ENCODE results near the gene VSNL1.

DNA sequence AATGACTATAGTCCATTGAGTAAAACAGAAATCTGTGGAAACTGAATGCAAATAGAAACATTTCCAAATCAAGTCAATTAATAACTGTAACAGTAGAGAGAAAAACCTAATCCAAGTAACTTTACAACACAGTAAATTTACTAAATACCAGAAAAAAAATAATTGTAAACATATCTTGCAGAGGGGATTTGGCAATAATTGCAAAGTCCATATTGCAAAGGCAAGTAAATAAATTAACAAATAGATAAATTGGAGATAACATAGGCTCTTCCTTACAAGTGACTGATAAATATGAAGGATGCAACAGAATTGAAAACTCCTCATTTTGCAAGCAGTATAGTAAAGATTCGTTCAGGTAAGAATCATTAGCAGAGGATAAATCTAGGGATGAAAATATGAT lies 148.1 kb downstream of the VSNL1 start:
- TF ChIP-seq, protein P1, sequence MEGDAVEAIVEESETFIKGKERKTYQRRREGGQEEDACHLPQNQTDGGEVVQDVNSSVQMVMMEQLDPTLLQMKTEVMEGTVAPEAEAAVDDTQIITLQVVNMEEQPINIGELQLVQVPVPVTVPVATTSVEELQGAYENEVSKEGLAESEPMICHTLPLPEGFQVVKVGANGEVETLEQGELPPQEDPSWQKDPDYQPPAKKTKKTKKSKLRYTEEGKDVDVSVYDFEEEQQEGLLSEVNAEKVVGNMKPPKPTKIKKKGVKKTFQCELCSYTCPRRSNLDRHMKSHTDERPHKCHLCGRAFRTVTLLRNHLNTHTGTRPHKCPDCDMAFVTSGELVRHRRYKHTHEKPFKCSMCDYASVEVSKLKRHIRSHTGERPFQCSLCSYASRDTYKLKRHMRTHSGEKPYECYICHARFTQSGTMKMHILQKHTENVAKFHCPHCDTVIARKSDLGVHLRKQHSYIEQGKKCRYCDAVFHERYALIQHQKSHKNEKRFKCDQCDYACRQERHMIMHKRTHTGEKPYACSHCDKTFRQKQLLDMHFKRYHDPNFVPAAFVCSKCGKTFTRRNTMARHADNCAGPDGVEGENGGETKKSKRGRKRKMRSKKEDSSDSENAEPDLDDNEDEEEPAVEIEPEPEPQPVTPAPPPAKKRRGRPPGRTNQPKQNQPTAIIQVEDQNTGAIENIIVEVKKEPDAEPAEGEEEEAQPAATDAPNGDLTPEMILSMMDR (IDR thresholded peaks at IDR 0.05; ENCODE audit: low read depth, low read length): no peak
- TF ChIP-seq, protein P2, sequence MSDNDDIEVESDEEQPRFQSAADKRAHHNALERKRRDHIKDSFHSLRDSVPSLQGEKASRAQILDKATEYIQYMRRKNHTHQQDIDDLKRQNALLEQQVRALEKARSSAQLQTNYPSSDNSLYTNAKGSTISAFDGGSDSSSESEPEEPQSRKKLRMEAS (IDR thresholded peaks at IDR 0.05; ENCODE audit: low read depth, low read length): no peak
- no peak for TF ChIP-seq POLR2A (IDR thresholded peaks at IDR 0.05; ENCODE audit: extremely low read depth, insufficient read length)
- TF ChIP-seq MYC (IDR thresholded peaks at IDR 0.05; ENCODE audit: low read depth, low read length): no peak

All from NB4 (cell line).